Left lung (tissue), 10 donors: ENCODE results near the gene TRIM29. TPM values are rescaled to one million over a fixed set of nuclear protein-coding genes. Genes with fewer than 3 reads are reported as not detected.
A peak's percentile ranks its signal among the peaks of the same experiment; 100 is the strongest.

Experiments
- ATAC-seq: fragments of 200-7000 bp; cut with Tn5 transposase; one replicate; pipeline ENCODE4 v1.9.1; 2020; ENCODE audit warnings: moderate library complexity
- DNase-seq, 4 donors: peaks; one replicate each; pipeline ENCODE4 v3.0.0-alpha.2; 2013 to 2020
- H3K27ac ChIP-seq, 2 donors: fragments of 200-600 bp; sonication (generic) in 1 of 2; one replicate each; pipeline versions ENCODE4 v1.5.0 to v1.8.0; 2020 to 2021
- H3K27me3 ChIP-seq, 2 donors: fragments of 200-600 bp; sonication (generic) in 1 of 2; one replicate each; pipeline versions ENCODE4 v1.5.0 to v1.8.0; 2020 to 2021
- H3K36me3 ChIP-seq, 2 donors: fragments of 200-600 bp; sonication (generic) in 1 of 2; one replicate each; pipeline versions ENCODE4 v1.5.0 to v1.8.0; 2020 to 2021
- H3K4me1 ChIP-seq, 2 donors: fragments of 200-600 bp; one replicate each; pipeline ENCODE4 v1.8.0; 2021
- H3K4me3 ChIP-seq, 2 donors: fragments of 200-600 bp; sonication (generic) in 1 of 2; one replicate each; pipeline versions ENCODE4 v1.5.0 to v1.8.0; 2020 to 2021; ENCODE audit warnings: mild to moderate bottlenecking in 1 of 2
- H3K9me3 ChIP-seq, 2 donors: fragments of 200-600 bp; sonication (generic) in 1 of 2; one replicate each; pipeline versions ENCODE4 v1.5.0 to v1.8.0; 2020 to 2021
- CTCF ChIP-seq, 2 donors: fragments of 200-600 bp; sonication (generic) in 1 of 2; IDR thresholded peaks; one replicate each; pipeline versions ENCODE4 v1.5.0 to v1.8.0; 2021; ENCODE audit warnings: antibody characterized with exemption in 2 of 2
- intact Hi-C, 2 donors: fragments of 100-400 bp; cut with DNase I; formaldehyde crosslinking; loops; one replicate each; pipeline versions ENCODE4 v1.11.2 to v1.14.2; 2022
- polyA plus RNA-seq, 6 donors: library from polyadenylated mRNA; unstranded; fragments of 120-200 nt; gene quantifications; one replicate each; pipeline ENCODE4 v1.2.1, GENCODE V29; 2013; ENCODE audit not compliant: insufficient read length in 6 of 6
- total RNA-seq, 2 donors: library from RNA; stranded (reverse); fragmentation: NEBNext Ultra II Directional; extraction: Animal tissue kit (Norgen Biotek cat#: 25700); gene quantifications; one replicate each; pipeline ENCODE4 v1.2.1, GENCODE V29; 2021
- donor health status: DM: no; HTN: yes; CAD: no.
- donor health status: DM: no; HTN: no; CAD: no.

Gene TRIM29
- total and polyA plus RNA-seq, 8 donors, result 0.18 to 5.4 (median 0.56) TPM

- H3K27me3 ChIP-seq, result peaks cover 0 to 23% of the 10 kb centered on the region in 2 donors
- H3K27ac ChIP-seq, result no peak overlapping the region
- no peak overlapping the region for H3K4me3 ChIP-seq
- DNase-seq (no peak), ATAC-seq (no peak)
- H3K4me1 ChIP-seq, result no peaks in the 10 kb centered on the region
- no peaks in the 10 kb centered on the region for H3K9me3 ChIP-seq
- intact Hi-C loops, result loop anchor here in 1 of 2 donors (5.0 kb wide), 1 partner anchor 442 kb away; no protein-coding TSS in a partner anchor
- H3K36me3 ChIP-seq, result no peaks in the 10 kb centered on the region
- TF ChIP-seq CTCF (IDR thresholded peaks at IDR 0.05), result no peak
These were observed 28.4 kb downstream of the TRIM29 start for GRCh38 chr11:120109531-120109930.

- H3K27ac ChIP-seq, result no peak overlapping the region
- DNase-seq, result peak in 1 of 4 donors; percentile 24
- ATAC-seq, result no peak
- no peaks in the 10 kb centered on the region for H3K4me1 ChIP-seq
- no peak for TF ChIP-seq CTCF (IDR thresholded peaks at IDR 0.05)
- no peaks in the 10 kb centered on the region for H3K36me3 ChIP-seq
- no peaks in the 10 kb centered on the region for H3K9me3 ChIP-seq
- peaks cover 0 to 28% of the 10 kb centered on the region in 2 donors for H3K27me3 ChIP-seq
- H3K4me3 ChIP-seq, result no peak overlapping the region
- intact Hi-C loops, result loop anchor here in 1 of 2 donors (5.0 kb wide), 1 partner anchor 441 kb away; no protein-coding TSS in a partner anchor
These were observed 29.1 kb downstream of the TRIM29 start for GRCh38 chr11:120108785-120109168.

GRCh38 chr11:120108154-120108784 lies 29.6 kb downstream of the TRIM29 start:
- H3K9me3 ChIP-seq, result no peaks in the 10 kb centered on the region
- no peaks in the 10 kb centered on the region for H3K4me1 ChIP-seq
- peak; percentile 97 to 100 for TF ChIP-seq CTCF (IDR thresholded peaks at IDR 0.05)
- peak; percentile 42 to 89 (median 60) for DNase-seq
- peak; percentile 97 for ATAC-seq
- H3K27ac ChIP-seq, result no peak overlapping the region
- peaks cover 0 to 28% of the 10 kb centered on the region in 2 donors for H3K27me3 ChIP-seq
- no peak overlapping the region for H3K4me3 ChIP-seq
- intact Hi-C loops, result loop anchor here in 1 of 2 donors (5.0 kb wide), 1 partner anchor 441 kb away; no protein-coding TSS in a partner anchor
- no peaks in the 10 kb centered on the region for H3K36me3 ChIP-seq

- no peak overlapping the region for H3K27ac ChIP-seq
- DNase-seq (peak in 1 of 4 donors; percentile 61), ATAC-seq (no peak)
- TF ChIP-seq CTCF (IDR thresholded peaks at IDR 0.05), result no peak
- no peaks in the 10 kb centered on the region for H3K9me3 ChIP-seq
- H3K4me1 ChIP-seq, result no peaks in the 10 kb centered on the region
- peaks cover 0 to 28% of the 10 kb centered on the region in 2 donors for H3K27me3 ChIP-seq
- H3K36me3 ChIP-seq, result no peaks in the 10 kb centered on the region
- intact Hi-C loops, result loop anchor here in 1 of 2 donors (5.0 kb wide), 1 partner anchor 440 kb away; no protein-coding TSS in a partner anchor
- H3K4me3 ChIP-seq, result no peak overlapping the region
These were observed 30.2 kb downstream of the TRIM29 start for GRCh38 chr11:120107692-120108091.

GRCh38 chr11:120106354-120107150 lies 31.4 kb downstream of the TRIM29 start:
- intact Hi-C loops, result loop anchor here in 1 of 2 donors (5.0 kb wide), 1 partner anchor 439 kb away; no protein-coding TSS in a partner anchor

More at GRCh38 chr11:120106354-120107150, 31.4 kb downstream of the TRIM29 start:
- DNase-seq (peak in 1 of 4 donors; percentile 33), ATAC-seq (no peak)
- H3K4me1 ChIP-seq, result no peaks in the 10 kb centered on the region
- no peaks in the 10 kb centered on the region for H3K36me3 ChIP-seq
- H3K27me3 ChIP-seq, result peaks cover 0 to 32% of the 10 kb centered on the region in 2 donors
- H3K4me3 ChIP-seq, result no peak overlapping the region
- no peak for TF ChIP-seq CTCF (IDR thresholded peaks at IDR 0.05)
- no peaks in the 10 kb centered on the region for H3K9me3 ChIP-seq
- no peak overlapping the region for H3K27ac ChIP-seq
